Measurements from ENCODE around the gene NADSYN1.
"Not testable (repeated sequence)": the region's sequence is repeated elsewhere in the genome, so short reads cannot be mapped to it uniquely, and the experiment has no call there.

Gene NADSYN1

GRCh38 chr11:71418643-71419042 lies 34.4 kb upstream of the NADSYN1 start:
- no peak for TF ChIP-seq CTCF (conservative IDR thresholded peaks at IDR 0.05; ENCODE audit: low read length)
- H3K4me3 ChIP-seq (ENCODE audit: low read length): no peak overlapping the region
- DNase-seq (ENCODE audit: low read depth): no peak

GRCh38 chr11:71420455-71421241 lies 32.4 kb upstream of the NADSYN1 start:
- peak; percentile 66 for TF ChIP-seq CTCF (conservative IDR thresholded peaks at IDR 0.05; ENCODE audit: low read length)

GRCh38 chr11:71421392-71421950 lies 31.5 kb upstream of the NADSYN1 start:
- no peak for TF ChIP-seq CTCF (conservative IDR thresholded peaks at IDR 0.05; ENCODE audit: low read length)
- no peak overlapping the region for H3K4me3 ChIP-seq (ENCODE audit: low read length)
- DNase-seq (ENCODE audit: low read depth): no peak

More at GRCh38 chr11:71420455-71421241, 32.4 kb upstream of the NADSYN1 start:
- no peak overlapping the region for H3K4me3 ChIP-seq (ENCODE audit: low read length)
- peak; percentile 42 for DNase-seq (ENCODE audit: low read depth)

- not testable (repeated sequence) for H3K4me3 ChIP-seq (ENCODE audit: low read length); DNase-seq (ENCODE audit: low read depth)
Observed at GRCh38 chr11:71422318-71422717, 30.7 kb upstream of the NADSYN1 start.

GRCh38 chr11:71423181-71423790 lies 29.7 kb upstream of the NADSYN1 start:
- no peak for TF ChIP-seq CTCF (conservative IDR thresholded peaks at IDR 0.05; ENCODE audit: low read length)
- DNase-seq (ENCODE audit: low read depth): no peak
- H3K4me3 ChIP-seq (ENCODE audit: low read length): no peak overlapping the region

GRCh38 chr11:71425409-71425808 lies 27.6 kb upstream of the NADSYN1 start:
- no peak for TF ChIP-seq CTCF (conservative IDR thresholded peaks at IDR 0.05; ENCODE audit: low read length)
- no peak overlapping the region for H3K4me3 ChIP-seq (ENCODE audit: low read length)
- DNase-seq (ENCODE audit: low read depth): no peak

- H3K4me3 ChIP-seq (ENCODE audit: low read length): no peak overlapping the region
- no peak for TF ChIP-seq CTCF (conservative IDR thresholded peaks at IDR 0.05; ENCODE audit: low read length)
- DNase-seq (ENCODE audit: low read depth): no peak
Observed at GRCh38 chr11:71425860-71426259, 27.1 kb upstream of the NADSYN1 start.
